Heart right ventricle (tissue), 16 donors: Measurements from ENCODE around the gene CD59. TPM values are rescaled to one million over a fixed set of nuclear protein-coding genes. Genes with fewer than 3 reads are reported as not detected.
"Not testable (repeated sequence)": the region's sequence is repeated elsewhere in the genome, so short reads cannot be mapped to it uniquely, and the experiment has no call there.

Experiments used
- ATAC-seq, 8 donors: fragments of 200-7000 bp; cut with Tn5 transposase; one replicate each; pipeline ENCODE4 v1.9.1; 2020; ENCODE audit warnings: mild to moderate bottlenecking in 8 of 8, moderate library complexity in 8 of 8, moderate number of reproducible peaks in 1 of 8
- DNase-seq, 2 donors: peaks; one replicate each; pipeline ENCODE4 v3.0.0-alpha.2; 2020
- H3K27ac ChIP-seq, 10 donors: fragments of 200-600 bp; sonication (generic) in 2 of 10; one replicate each; pipeline versions ENCODE4 v1.5.0 to v1.8.0; 2020 to 2022; ENCODE audit warnings: mild to moderate bottlenecking in 3 of 10
- H3K27me3 ChIP-seq, 7 donors: fragments of 200-600 bp; one replicate each; pipeline ENCODE4 v1.8.0; 2021 to 2022; ENCODE audit warnings: mild to moderate bottlenecking in 2 of 7
- H3K36me3 ChIP-seq, 9 donors: fragments of 200-600 bp; sonication (generic) in 1 of 9; one replicate each; pipeline versions ENCODE4 v1.5.0 to v1.8.0; 2020 to 2022; ENCODE audit warnings: mild to moderate bottlenecking in 2 of 9
- H3K4me1 ChIP-seq, 9 donors: fragments of 200-600 bp; sonication (generic) in 1 of 9; one replicate each; pipeline versions ENCODE4 v1.5.0 to v1.8.0; 2020 to 2022; ENCODE audit warnings: mild to moderate bottlenecking in 4 of 9
- H3K4me3 ChIP-seq, 10 donors: fragments of 200-600 bp; sonication (generic) in 2 of 10; one replicate each; pipeline versions ENCODE4 v1.5.0 to v1.8.0; 2020 to 2022; ENCODE audit warnings: mild to moderate bottlenecking in 7 of 10, moderate library complexity in 2 of 10
- H3K9me3 ChIP-seq, 11 donors: fragments of 200-600 bp in 10 of 11; sonication (generic) in 2 of 11; one replicate each; pipeline versions ENCODE4 v1.5.0 to v1.8.0; 2013 to 2022; ENCODE audit warnings: mild to moderate bottlenecking in 2 of 11, control low read depth in 1 of 11, moderate library complexity in 1 of 11
- CTCF ChIP-seq, 9 donors: fragments of 200-600 bp; sonication (generic) in 2 of 9; IDR thresholded peaks; one replicate each; pipeline versions ENCODE4 v1.5.0 to v1.8.0; 2021 to 2022; ENCODE audit warnings: antibody characterized with exemption in 9 of 9, mild to moderate bottlenecking in 5 of 9, moderate library complexity in 1 of 9
- WGBS, 2 donors: extraction: QIAGEN DNeasy Blood & Tissue Kit; methylation state at CpG; one replicate each; pipeline ENCODE4 v1.1.7; 2013; ENCODE audit warnings: inconsistent platforms in 1 of 2; 5-methylcytosine and 5-hydroxymethylcytosine counted together
- intact Hi-C, 10 donors: fragments of 100-400 bp; cut with DNase I; formaldehyde crosslinking; loops; one replicate each; pipeline versions ENCODE4 v1.11.1 to v1.14.2; 2022
- polyA plus RNA-seq, 2 donors: library from polyadenylated mRNA; stranded (reverse); fragments of 200-250 nt; gene quantifications; one replicate each; pipeline ENCODE4 v1.2.3, GENCODE V29; 2013
- total RNA-seq, 10 donors: library from RNA; stranded (reverse); fragmentation: NEBNext Ultra II Directional in 3 of 10; extraction: Animal tissue kit (Norgen Biotek cat#: 25700) in 3 of 10; gene quantifications; one replicate each; pipeline versions ENCODE4 v1.2.1 to v1.2.4, GENCODE V29; 2021 to 2023
- donor health status: Arrhythmogenic right ventricular cardiomyopathy.
- donor health status: ischemic (EF 13 %, LVEDD 7.1; RV severe dilation, severe dysfunction).
- donor health status: healthy with polysubstance abuse.
- donor health status: DM: no; HTN: yes; CAD: no.
- donor health status: DM: no; HTN: no; CAD: no.
- donor health status: ischemic (EF 25% LVEDD 6.9; RV normal size, moderate dysfunction).
- donor health status: ischemic (EF 25% LVEDD 5.7; RV mildly dilated, moderate dysfunction).
- donor health status: healthy.
- donor health status: DM: yes; HTN: yes; CAD: no.
- donor health status: Ischemic cardiomyopathy.
- donor health status: ischemic (EF 35%, LVEDD 5.7; RV mildly dilated, moderate dysfunction).
- donor health status: nonischemic (EF 11% LVEDD 7.7; RV severe dilation, severe dysfunction).
- donor health status: DM: yes; HTN: yes; CAD: no.
- donor health status: PGD.
- donor health status: ischemic (EF 29% LVEDD 5.4; RV normal size, mild dysfunction).
- donor health status: nonischemic (EF 23%, LVEDD 6.1; RV moderate dilation, normal function).

Gene CD59
- total and polyA plus RNA-seq, 12 donors: 120 to 1,261 (median 753) TPM

DNA sequence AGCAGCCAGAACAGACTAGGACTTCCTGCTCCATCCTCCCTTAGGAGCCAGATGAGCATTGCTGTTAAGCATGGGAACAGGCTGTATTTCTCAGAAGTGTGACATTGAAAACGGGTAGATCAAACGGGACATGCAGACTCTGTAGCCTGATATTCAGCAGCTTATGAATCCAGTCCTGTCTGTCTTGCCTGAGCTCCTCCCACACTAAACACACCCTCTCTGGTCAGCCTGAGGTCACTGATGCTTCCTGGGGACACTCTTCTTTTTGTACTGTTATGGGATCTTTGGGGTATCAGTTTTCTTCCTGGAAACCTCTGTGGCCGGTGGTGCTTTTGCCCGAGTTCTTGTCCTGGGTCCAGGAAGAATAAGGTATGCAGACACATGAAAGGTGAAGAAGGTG is 71.4 kb downstream of the CD59 start:
- no peaks in the 10 kb centered on the region for H3K9me3 ChIP-seq
- peaks cover 0 to 4% (median 0%) of the 10 kb centered on the region in 7 donors for H3K27me3 ChIP-seq
- peak in 3 of 8 donors; percentile 22 to 27 (median 25) for ATAC-seq
- no peak overlapping the region for H3K4me3 ChIP-seq
- WGBS, 2 donors: 73 to 79% methylated on average over 4 of the region's 4 CpGs
- TF ChIP-seq CTCF (IDR thresholded peaks at IDR 0.05): no peak
- no peak overlapping the region for H3K27ac ChIP-seq
- H3K36me3 ChIP-seq: no peaks in the 10 kb centered on the region
- DNase-seq: no peak
- no peaks in the 10 kb centered on the region for H3K4me1 ChIP-seq
- intact Hi-C loops: no loop called here

DNA sequence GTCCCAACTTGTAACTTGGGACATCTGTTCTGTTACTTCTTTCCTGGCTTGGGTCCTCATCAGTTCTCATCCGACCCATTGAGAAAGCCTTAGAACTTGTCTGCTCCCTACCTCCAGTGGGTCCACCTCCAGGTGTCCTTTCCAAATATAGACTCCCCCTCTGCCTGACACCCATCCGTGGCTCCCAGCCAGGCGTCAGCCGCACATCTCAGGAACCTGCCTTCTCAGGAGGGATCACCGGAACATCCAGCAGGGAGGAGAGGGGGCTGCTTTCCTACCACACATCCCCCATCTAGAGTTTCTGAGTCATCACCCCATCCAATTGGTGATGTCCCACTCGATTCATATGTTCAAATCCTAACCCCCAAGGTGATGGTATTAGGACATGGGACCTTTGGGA is 72.1 kb downstream of the CD59 start:
- ATAC-seq (no peak), DNase-seq (no peak)
- TF ChIP-seq CTCF (IDR thresholded peaks at IDR 0.05): no peak
- H3K27ac ChIP-seq: no peak overlapping the region
- 88 to 91% methylated on average over 6 of the region's 6 CpGs for WGBS, 2 donors
- no peak overlapping the region for H3K4me3 ChIP-seq
- H3K27me3 ChIP-seq: peaks cover 0 to 4% (median 0%) of the 10 kb centered on the region in 7 donors
- intact Hi-C loops: no loop called here
- no peaks in the 10 kb centered on the region for H3K4me1 ChIP-seq
- H3K9me3 ChIP-seq: no peaks in the 10 kb centered on the region
- H3K36me3 ChIP-seq: no peaks in the 10 kb centered on the region

- no peak for DNase-seq
- no peak for ATAC-seq
- intact Hi-C loops: no loop called here
Measured at GRCh38 chr11:33663121-33663520, 73.1 kb downstream of the CD59 start.

DNA sequence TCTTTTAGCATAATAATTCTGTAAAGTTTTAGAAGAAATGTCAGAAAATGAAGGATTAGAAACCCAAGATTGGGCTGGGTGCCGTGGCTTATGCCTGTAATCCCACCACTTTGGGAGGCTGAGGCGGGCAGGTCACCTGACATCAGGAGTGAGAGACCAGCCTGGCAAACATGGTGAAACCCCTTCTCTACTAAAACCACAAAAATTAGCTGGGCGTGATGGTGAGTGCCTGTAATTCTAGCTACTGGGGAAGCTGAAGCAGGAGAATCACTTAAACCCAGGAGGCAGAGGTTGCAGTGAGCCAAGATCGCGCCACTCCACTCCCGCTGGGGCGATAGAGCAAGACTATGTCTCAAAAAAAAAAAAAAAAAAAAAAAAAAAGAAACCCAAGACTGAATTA is 74.7 kb downstream of the CD59 start:
- ATAC-seq, intact Hi-C loops, H3K27me3 ChIP-seq, H3K36me3 ChIP-seq, H3K4me1 ChIP-seq, H3K27ac ChIP-seq, H3K4me3 ChIP-seq, H3K9me3 ChIP-seq, DNase-seq: not testable (repeated sequence)
- WGBS, 2 donors: 85 to 96% methylated on average over 7 of the region's 7 CpGs

More at GRCh38 chr11:33663121-33663520, 73.1 kb downstream of the CD59 start:
- Histone ChIP-seq H3K4me1 (no peaks in the 10 kb centered on the region), H3K9me3 (no peaks in the 10 kb centered on the region), H3K27me3 (peaks cover 0 to 4% (median 0%) of the 10 kb centered on the region in 7 donors), H3K4me3 (no peak overlapping the region), H3K27ac (no peak overlapping the region), H3K36me3 (no peaks in the 10 kb centered on the region)
- TF ChIP-seq CTCF (IDR thresholded peaks at IDR 0.05): no peak

- no peak for DNase-seq
- Histone ChIP-seq H3K9me3 (no peaks in the 10 kb centered on the region), H3K27me3 (peaks cover 0 to under 1% (median 0%) of the 10 kb centered on the region in 7 donors), H3K27ac (no peak overlapping the region), H3K36me3 (no peaks in the 10 kb centered on the region), H3K4me3 (no peak overlapping the region), H3K4me1 (no peaks in the 10 kb centered on the region)
- no peak for ATAC-seq
- TF ChIP-seq CTCF (IDR thresholded peaks at IDR 0.05): no peak
- 88 to 91% methylated on average over 4 of the region's 4 CpGs for WGBS, 2 donors
- intact Hi-C loops: no loop called here
Measured at GRCh38 chr11:33660962-33661361, 75.3 kb downstream of the CD59 start.
